SK-N-SH (cell line): Measurements from ENCODE around the gene FBLN7. TPM values are rescaled to one million over a fixed set of nuclear protein-coding genes. Genes with fewer than 3 reads are reported as not detected.

Experiments used
- CTCF ChIA-PET: fragments of 300-600, 350-600 bp; formaldehyde crosslinking; extraction: SDS; loops from one replicate; lab custom pipeline; 2021; lab: Yijun Ruan, JAX
- POLR2A ChIA-PET: fragments of 350-600 bp; sonication (Branson Sonifier 250); formaldehyde crosslinking; extraction: SDS; loops from one replicate; lab custom pipeline; 2020; ENCODE audit warnings: antibody characterized with exemption, inconsistent platforms; lab: Yijun Ruan, JAX
- DNase-seq: peaks from one replicate; pipeline ENCODE4 v3.0.0; 2012
- H2AFZ ChIP-seq: fragments of 200-600 bp; sonication (generic); 2 replicates; pipeline ENCODE4 v1.8.1; 2016; ENCODE audit warnings: antibody characterized with exemption, mild to moderate bottlenecking, low read depth
- H3F3A ChIP-seq: fragments of 200-600 bp; sonication (generic); replicated peaks from 2 replicates; pipeline ENCODE3; 2016; ENCODE audit warnings: antibody characterized with exemption, mild to moderate bottlenecking; ENCODE audit not compliant: insufficient read depth
- H3K27ac ChIP-seq, 2 experiments: fragments of 200-500 bp in 1 of 2; fragments of 200-600 bp in 1 of 2; sonication (Bioruptor generic) in 1 of 2; sonication (generic), shearing (Covaris generic) in 1 of 2; 2 replicates each; pipeline versions ENCODE4 v1.5.1 to v1.6.1; 2014 to 2016; ENCODE audit warnings: low read depth in 2 of 2, inconsistent platforms in 1 of 2, low read length in 1 of 2, mild to moderate bottlenecking in 1 of 2, mixed read lengths in 1 of 2
- H3K27me3 ChIP-seq: fragments of 200-600 bp; sonication (generic), shearing (Covaris generic); 2 replicates; pipeline ENCODE4 v1.6.1; 2016; ENCODE audit warnings: mixed run types; ENCODE audit not compliant: insufficient read depth
- H3K36me3 ChIP-seq, 2 experiments: fragments of 200-500 bp in 1 of 2; fragments of 200-600 bp in 1 of 2; sonication (Bioruptor generic) in 1 of 2; sonication (generic) in 1 of 2; replicated peaks in 1 of 2; 2 replicates each; pipeline versions ENCODE3 to v1.5.1; 2014 to 2016; ENCODE audit warnings: low read length in 1 of 2, mild to moderate bottlenecking in 1 of 2; ENCODE audit not compliant: insufficient read depth in 2 of 2, control insufficient read depth in 1 of 2
- H3K4me1 ChIP-seq, 2 experiments: fragments of 200-500 bp in 1 of 2; fragments of 200-600 bp in 1 of 2; sonication (Bioruptor generic) in 1 of 2; sonication (generic), shearing (Covaris generic) in 1 of 2; 2 replicates each; pipeline versions ENCODE4 v1.5.1 to v1.6.1; 2014 to 2016; ENCODE audit warnings: low read depth in 1 of 2, low read length in 1 of 2, mixed run types in 1 of 2; ENCODE audit not compliant: insufficient read depth in 2 of 2, control insufficient read depth in 1 of 2
- H3K4me2 ChIP-seq: fragments of 200-600 bp; sonication (generic), shearing (Covaris generic); 2 replicates; pipeline ENCODE4 v1.6.1; 2017; ENCODE audit warnings: mixed run types
- H3K4me3 ChIP-seq, 2 experiments: fragments of 200-500 bp in 1 of 2; fragments of 200-600 bp in 1 of 2; sonication (Bioruptor generic) in 1 of 2; sonication (generic), shearing (Covaris generic) in 1 of 2; 2 replicates each; pipeline versions ENCODE4 v1.5.1 to v1.8.1; 2014 to 2016; ENCODE audit warnings: low read depth in 2 of 2, inconsistent platforms in 1 of 2, low read length in 1 of 2, mild to moderate bottlenecking in 1 of 2, mixed read lengths in 1 of 2, moderate library complexity in 1 of 2
- H3K79me2 ChIP-seq: fragments of 200-600 bp; sonication (generic); 2 replicates; pipeline ENCODE4 v1.8.1; 2017; ENCODE audit warnings: mild to moderate bottlenecking; ENCODE audit not compliant: insufficient read depth
- H3K9ac ChIP-seq: fragments of 200-600 bp; sonication (generic); 2 replicates; pipeline ENCODE4 v1.6.1; 2017; ENCODE audit warnings: mixed run types
- H3K9me2 ChIP-seq: fragments of 200-600 bp; sonication (generic); 2 replicates; pipeline ENCODE4 v1.6.1; 2017; ENCODE audit warnings: mixed run types
- H3K9me3 ChIP-seq: fragments of 200-600 bp; sonication (generic); 2 replicates; pipeline ENCODE4 v1.6.1; 2017; ENCODE audit warnings: mixed run types, mild to moderate bottlenecking, moderate library complexity
- H4K20me1 ChIP-seq: fragments of 200-600 bp; sonication (generic); 2 replicates; pipeline ENCODE4 v1.6.1; 2017; ENCODE audit warnings: mild to moderate bottlenecking, mixed run types; ENCODE audit not compliant: insufficient read depth
- CHD2 ChIP-seq: fragments of 150-350 bp; IDR thresholded peaks from 2 replicates; pipeline ENCODE4 v1.6.1; 2018; ENCODE audit warnings: low read length; ENCODE audit not compliant: partially characterized antibody
- ELF1 ChIP-seq: IDR thresholded peaks from 2 replicates; pipeline ENCODE4 v1.4.0; 2012
- EP300 ChIP-seq, 2 experiments: IDR thresholded peaks; 2 replicates each; pipeline versions ENCODE4 v1.4.0 to v1.6.1; 2012; ENCODE audit warnings: borderline replicate concordance in 1 of 2, low read depth in 1 of 2, low read length in 1 of 2
- FOSL2 ChIP-seq: IDR thresholded peaks from 2 replicates; pipeline ENCODE4 v1.4.0; 2012; ENCODE audit warnings: low read depth, mild to moderate bottlenecking, moderate library complexity, borderline replicate concordance
- GATA2 ChIP-seq: sonication (generic); formaldehyde crosslinking; IDR thresholded peaks from 2 replicates; pipeline ENCODE4 v1.5.0; 2020; ENCODE audit warnings: mild to moderate bottlenecking, missing genetic modification reagents
- JUND ChIP-seq: IDR thresholded peaks from 2 replicates; pipeline ENCODE4 v1.4.0; 2012
- MEF2A ChIP-seq: IDR thresholded peaks from 2 replicates; pipeline ENCODE4 v1.4.0; 2012; ENCODE audit warnings: low read depth, borderline replicate concordance
- MXI1 ChIP-seq: IDR thresholded peaks from 2 replicates; pipeline ENCODE4 v1.6.1; 2012; ENCODE audit warnings: mild to moderate bottlenecking, low read depth, low read length, improper control_type of control experiment
- PBX3 ChIP-seq: IDR thresholded peaks from 2 replicates; pipeline ENCODE4; 2012
- POLR2AphosphoS5 ChIP-seq: IDR thresholded peaks from 2 replicates; pipeline ENCODE4 v1.6.1; 2012; ENCODE audit warnings: low read depth, low read length
- RAD21 ChIP-seq: IDR thresholded peaks from 2 replicates; pipeline ENCODE4 v1.6.1; 2012; ENCODE audit warnings: mild to moderate bottlenecking, low read length
- RCOR1 ChIP-seq: fragments of 150-350 bp; IDR thresholded peaks from 2 replicates; pipeline ENCODE4 v1.6.1; 2017; ENCODE audit warnings: antibody characterized with exemption, low read length
- RFX5 ChIP-seq: IDR thresholded peaks from 2 replicates; pipeline ENCODE4 v1.6.1; 2012; ENCODE audit warnings: mild to moderate bottlenecking, improper control_type of control experiment, low read length
- SIN3A ChIP-seq: IDR thresholded peaks from 2 replicates; pipeline ENCODE4 v1.6.1; 2012; ENCODE audit warnings: low read depth, mild to moderate bottlenecking, low read length, moderate library complexity, borderline replicate concordance
- SMC3 ChIP-seq: IDR thresholded peaks from 2 replicates; pipeline ENCODE4 v1.6.1; 2012; ENCODE audit warnings: low read depth, low read length, improper control_type of control experiment
- TAF1 ChIP-seq: IDR thresholded peaks from 2 replicates; pipeline ENCODE4 v1.6.1; 2012; ENCODE audit warnings: low read depth, mild to moderate bottlenecking, low read length, moderate library complexity, borderline replicate concordance
- USF1 ChIP-seq: IDR thresholded peaks from 2 replicates; pipeline ENCODE4 v1.4.0; 2012; ENCODE audit warnings: low read depth, borderline replicate concordance
- YY1 ChIP-seq: IDR thresholded peaks from 2 replicates; pipeline ENCODE4 v1.4.0; 2012; ENCODE audit warnings: low read depth, mild to moderate bottlenecking
- WGBS: methylation state at CpG from one replicate; pipeline ENCODE4 v1.1.6; 2017; ENCODE audit warnings: low lambda C conversion rate; 5-methylcytosine and 5-hydroxymethylcytosine counted together
- polyA plus RNA-seq, 3 experiments: library from polyadenylated mRNA; depleted of rRNA; stranded (reverse); fragments of >200 nt; gene quantifications; 2 replicates each; pipeline ENCODE4 v1.2.3, GENCODE V29; 2012
- TF ChIP-seq, protein P1 (sequence below): IDR thresholded peaks from 2 replicates; pipeline ENCODE4 v1.4.0; 2012; ENCODE audit warnings: low read depth
- TF ChIP-seq, protein P2 (sequence below): fragments of 150-350 bp; IDR thresholded peaks from 2 replicates; pipeline ENCODE4 v1.6.1; 2017; ENCODE audit warnings: antibody characterized with exemption, low read length, low read depth, borderline replicate concordance

FBLN7 gene
- polyA plus RNA-seq, 1 of the 3 experiments (the other 2 are of a cell fraction) = 4.4 TPM

DNA sequence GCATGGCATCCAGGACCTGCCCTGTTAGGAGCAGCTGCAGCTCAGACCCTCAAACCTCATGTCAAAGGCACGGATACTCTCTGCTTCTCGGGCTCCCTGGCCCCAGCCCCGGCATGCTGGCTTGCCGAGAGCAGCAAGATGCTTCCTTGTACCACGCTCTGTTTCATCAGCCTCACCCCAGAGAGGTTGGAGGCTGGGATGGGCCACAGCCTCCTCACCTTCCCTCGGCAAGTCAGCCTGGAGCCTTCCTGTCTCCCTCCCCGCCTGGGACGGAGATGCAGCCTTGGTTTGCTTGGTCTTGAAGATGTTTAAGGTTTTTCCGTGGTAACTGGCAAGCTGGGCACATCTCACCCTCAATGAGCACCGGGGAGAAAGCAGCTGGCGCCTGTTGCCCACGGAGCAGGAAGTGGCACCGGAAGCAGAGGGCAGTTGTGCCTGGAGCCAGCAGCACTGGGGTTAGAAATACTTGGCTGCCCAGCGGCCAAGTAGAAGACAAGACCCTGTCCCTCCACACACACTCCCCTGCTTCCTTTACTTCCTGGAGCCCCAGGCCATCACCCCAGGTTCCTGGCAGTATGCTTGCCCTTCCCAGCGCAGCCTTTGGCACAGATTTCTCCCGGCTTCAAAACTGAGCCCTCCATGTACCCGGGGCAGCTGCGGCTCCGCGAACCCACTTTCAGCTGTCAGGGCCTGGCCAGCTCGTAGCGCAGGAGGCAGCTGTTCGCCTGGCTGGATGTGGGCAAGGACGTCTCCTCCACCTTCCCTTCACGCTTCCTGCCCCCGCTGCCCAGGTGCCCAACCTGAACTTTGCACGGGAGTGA is 17.4 kb downstream of the FBLN7 start:
- H3K36me3 ChIP-seq = no peaks in the 10 kb centered on the region
- H2AFZ ChIP-seq = no peak overlapping the region
- H3K27ac ChIP-seq = no peak overlapping the region
- H3K4me1 ChIP-seq = peaks cover 0 to 6% of the 10 kb centered on the region in 2 experiments; a peak in 1 of 4 replicates
- no peak for TF ChIP-seq MXI1
- TF ChIP-seq ELF1 = no peak
- TF ChIP-seq POLR2AphosphoS5 = no peak
- TF ChIP-seq CHD2 = no peak
- TF ChIP-seq SIN3A = no peak
- no peak for TF ChIP-seq GATA2 (CRISPR knock-in tag)
- no peak for TF ChIP-seq PBX3
- TF ChIP-seq USF1 = no peak
- no peak for TF ChIP-seq FOSL2
- TF ChIP-seq, protein P1, sequence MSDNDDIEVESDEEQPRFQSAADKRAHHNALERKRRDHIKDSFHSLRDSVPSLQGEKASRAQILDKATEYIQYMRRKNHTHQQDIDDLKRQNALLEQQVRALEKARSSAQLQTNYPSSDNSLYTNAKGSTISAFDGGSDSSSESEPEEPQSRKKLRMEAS = no peak
- no peak for TF ChIP-seq YY1
- TF ChIP-seq RAD21 = no peak
- TF ChIP-seq MEF2A = no peak
- TF ChIP-seq SMC3 = no peak
- TF ChIP-seq EP300 (IDR thresholded peaks at IDR 0.05; ENCODE audit: borderline replicate concordance in 1 of 2, low read depth in 1 of 2, low read length in 1 of 2) = no peak
- no peak for TF ChIP-seq JUND
- TF ChIP-seq, protein P2, sequence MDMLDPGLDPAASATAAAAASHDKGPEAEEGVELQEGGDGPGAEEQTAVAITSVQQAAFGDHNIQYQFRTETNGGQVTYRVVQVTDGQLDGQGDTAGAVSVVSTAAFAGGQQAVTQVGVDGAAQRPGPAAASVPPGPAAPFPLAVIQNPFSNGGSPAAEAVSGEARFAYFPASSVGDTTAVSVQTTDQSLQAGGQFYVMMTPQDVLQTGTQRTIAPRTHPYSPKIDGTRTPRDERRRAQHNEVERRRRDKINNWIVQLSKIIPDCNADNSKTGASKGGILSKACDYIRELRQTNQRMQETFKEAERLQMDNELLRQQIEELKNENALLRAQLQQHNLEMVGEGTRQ = no peak
- TF ChIP-seq RCOR1 = no peak
- no peak for TF ChIP-seq RFX5
- TF ChIP-seq TAF1 = no peak
- TF ChIP-seq, all 33 proteins: peak for 0
- no peaks in the 10 kb centered on the region for H3K9me2 ChIP-seq
- no peak overlapping the region for H3K4me3 ChIP-seq
- WGBS = 90% methylated on average over 26 of the region's 27 CpGs
- POLR2A ChIA-PET = no interaction called here
- H3K9me3 ChIP-seq = no peaks in the 10 kb centered on the region
- no peak overlapping the region for H3K9ac ChIP-seq
- H3F3A ChIP-seq = peaks cover 3% of the 10 kb centered on the region
- H3K4me2 ChIP-seq = no peak overlapping the region
- H3K27me3 ChIP-seq = no peaks in the 10 kb centered on the region
- CTCF ChIA-PET = no interaction called here
- DNase-seq = no peak
- H3K79me2 ChIP-seq = no peaks in the 10 kb centered on the region
- H4K20me1 ChIP-seq = no peaks in the 10 kb centered on the region
